Activated B cell treated with CpG ODN at 0.5 μM for 24 hours (primary cell): ENCODE results near the gene GNG11. TPM values are rescaled to one million over a fixed set of nuclear protein-coding genes. Genes with fewer than 3 reads are reported as not detected.
A peak's percentile ranks its signal among the peaks of the same experiment; 100 is the strongest.

Experiments
- ATAC-seq: fragments of 200-7000 bp; cut with Tn5 transposase; one replicate; pipeline ENCODE4 v1.10.0; 2021; ENCODE audit warnings: low read depth, mild to moderate bottlenecking, moderate library complexity
- CTCF ChIA-PET: fragments of 350-600 bp; sonication (Branson Sonifier 250); formaldehyde crosslinking; loops from one replicate; lab custom pipeline; 2021; ENCODE audit warnings: antibody characterized with exemption; lab: Charles Lee
- POLR2A ChIA-PET: fragments of 350-600 bp; sonication (Branson Sonifier 250); formaldehyde crosslinking; loops from one replicate; lab custom pipeline; 2021; ENCODE audit warnings: antibody characterized with exemption; lab: Charles Lee
- DNase-seq: peaks from one replicate; pipeline ENCODE4 v3.0.0; 2022
- H3K27ac Mint-ChIP-seq: one replicate; pipeline ENCODE4 v1.8.0; 2020; ENCODE audit warnings: mixed read lengths
- H3K27me3 Mint-ChIP-seq: one replicate; pipeline ENCODE4 v1.8.0; 2021; ENCODE audit warnings: mixed read lengths
- H3K36me3 Mint-ChIP-seq: one replicate; pipeline ENCODE4 v1.8.0; 2021; ENCODE audit warnings: low read depth, mixed read lengths
- H3K4me1 Mint-ChIP-seq: one replicate; pipeline ENCODE4 v1.8.0; 2021; ENCODE audit warnings: mixed read lengths
- H3K4me3 Mint-ChIP-seq: one replicate; pipeline ENCODE4 v1.8.0; 2020; ENCODE audit warnings: mild to moderate bottlenecking, mixed read lengths
- H3K9me3 Mint-ChIP-seq: one replicate; pipeline ENCODE4 v1.8.0; 2020; ENCODE audit warnings: mixed read lengths
- CTCF ChIP-seq: fragments of 200-600 bp; IDR thresholded peaks from one replicate; pipeline ENCODE4 v1.8.0; 2022; ENCODE audit warnings: antibody characterized with exemption, mild to moderate bottlenecking
- intact Hi-C: fragments of 100-400 bp; cut with micrococcal nuclease; formaldehyde crosslinking; loops from one replicate; pipeline ENCODE4 v1.15.1; 2024
- total RNA-seq: library from RNA; stranded (reverse); gene quantifications from 2 replicates; pipeline ENCODE4 v1.2.3, GENCODE V29; 2022

GNG11 gene
- total RNA-seq, 1 donor from 2014 or later = 2.6 TPM

- H3K4me3 Mint-ChIP-seq = peak overlapping the region; percentile 60
- H3K4me1 Mint-ChIP-seq = peaks cover 25% of the 10 kb centered on the region
- no peaks in the 10 kb centered on the region for H3K9me3 Mint-ChIP-seq
- no peak for TF ChIP-seq CTCF
- no peak overlapping the region for H3K27ac Mint-ChIP-seq
- CTCF ChIA-PET = no interaction called here
- intact Hi-C loops = loop anchor here (5.0 kb wide), 2 partner anchors 79 to 164 kb away; partner anchors contain the start of gene BET1
- DNase-seq (no peak), ATAC-seq (peak; percentile 37)
- POLR2A ChIA-PET = no interaction called here
- H3K36me3 Mint-ChIP-seq = peaks cover 1% of the 10 kb centered on the region
- peaks cover 2% of the 10 kb centered on the region for H3K27me3 Mint-ChIP-seq
Observed at GRCh38 chr7:93923296-93923695, 1.8 kb downstream of the GNG11 start.

- H3K9me3 Mint-ChIP-seq = no peaks in the 10 kb centered on the region
- intact Hi-C loops = loop anchor here (5.0 kb wide), 2 partner anchors 78 to 163 kb away; partner anchors contain the start of gene BET1
- CTCF ChIA-PET = no interaction called here
- DNase-seq (no peak), ATAC-seq (no peak)
- H3K27ac Mint-ChIP-seq = no peak overlapping the region
- H3K27me3 Mint-ChIP-seq = peaks cover 2% of the 10 kb centered on the region
- H3K4me1 Mint-ChIP-seq = peaks cover 25% of the 10 kb centered on the region
- H3K36me3 Mint-ChIP-seq = peaks cover 1% of the 10 kb centered on the region
- TF ChIP-seq CTCF = no peak
- H3K4me3 Mint-ChIP-seq = no peak overlapping the region
- POLR2A ChIA-PET = no interaction called here
Observed at GRCh38 chr7:93923942-93924341, 2.4 kb downstream of the GNG11 start.

GRCh38 chr7:93926800-93927199, 5.3 kb downstream of the GNG11 start:
- ATAC-seq (no peak), DNase-seq (no peak)
- Mint-ChIP-seq H3K4me3 (no peak overlapping the region), H3K36me3 (peaks cover 1% of the 10 kb centered on the region), H3K9me3 (no peaks in the 10 kb centered on the region), H3K27ac (no peak overlapping the region), H3K4me1 (peaks cover 21% of the 10 kb centered on the region), H3K27me3 (no peaks in the 10 kb centered on the region)
- TF ChIP-seq CTCF = no peak
- intact Hi-C loops = no loop called here
- ChIA-PET CTCF (no interaction called here), POLR2A (no interaction called here)

- DNase-seq (no peak), ATAC-seq (no peak)
- ChIA-PET POLR2A (no interaction called here), CTCF (interaction anchor here (0.8 kb wide), 1 partner anchor 160 kb away, joined by 3 read pairs; no protein-coding TSS in a partner anchor)
- peaks cover 17% of the 10 kb centered on the region for H3K4me1 Mint-ChIP-seq
- TF ChIP-seq CTCF = no peak
- intact Hi-C loops = no loop called here
- H3K4me3 Mint-ChIP-seq = no peak overlapping the region
- no peak overlapping the region for H3K27ac Mint-ChIP-seq
- no peaks in the 10 kb centered on the region for H3K9me3 Mint-ChIP-seq
- no peaks in the 10 kb centered on the region for H3K27me3 Mint-ChIP-seq
- no peaks in the 10 kb centered on the region for H3K36me3 Mint-ChIP-seq
Observed at GRCh38 chr7:93927585-93927984, 6.0 kb downstream of the GNG11 start.

GRCh38 chr7:93931655-93932054, 10.1 kb downstream of the GNG11 start:
- H3K27me3 Mint-ChIP-seq = peaks cover 2% of the 10 kb centered on the region
- no peak overlapping the region for H3K4me3 Mint-ChIP-seq
- DNase-seq (no peak), ATAC-seq (no peak)
- POLR2A ChIA-PET = no interaction called here
- intact Hi-C loops = no loop called here
- TF ChIP-seq CTCF = no peak
- no peak overlapping the region for H3K27ac Mint-ChIP-seq
- CTCF ChIA-PET = interaction anchor here (0.7 kb wide), 1 partner anchor 35 kb away, joined by 3 read pairs; no protein-coding TSS in a partner anchor
- H3K4me1 Mint-ChIP-seq = no peaks in the 10 kb centered on the region
- no peaks in the 10 kb centered on the region for H3K9me3 Mint-ChIP-seq
- H3K36me3 Mint-ChIP-seq = no peaks in the 10 kb centered on the region
